Cardiac muscle cell (in vitro differentiated cells and primary cell): ENCODE measurements around the gene TMEM190. TPM values are rescaled to one million over a fixed set of nuclear protein-coding genes. Genes with fewer than 3 reads are reported as not detected.

Experiments
- DNase-seq, 2 donors: peaks; one replicate each; pipeline versions ENCODE4 v3.0.0 to v3.0.0-alpha.2; 2010 to 2017; ENCODE audit warnings: low read depth in 1 of 2, low spot score in 1 of 2
- H3K27ac ChIP-seq: fragments of 200-600 bp; sonication (generic); 2 replicates; pipeline ENCODE4 v1.5.1; 2016
- H3K27me3 ChIP-seq: fragments of 200-600 bp; sonication (generic); 2 replicates; pipeline ENCODE4 v1.6.0; 2016; ENCODE audit warnings: control low read depth
- H3K36me3 ChIP-seq: fragments of 200-600 bp; sonication (generic); 2 replicates; pipeline ENCODE4 v1.5.1; 2016; ENCODE audit warnings: control low read depth
- H3K4me1 ChIP-seq: fragments of 200-600 bp; sonication (generic); 2 replicates; pipeline ENCODE4 v1.8.1; 2017; ENCODE audit warnings: low read depth, mild to moderate bottlenecking, mixed run types
- H3K4me3 ChIP-seq: fragments of 200-600 bp; sonication (generic); 2 replicates; pipeline ENCODE4 v1.5.1; 2016; ENCODE audit warnings: mild to moderate bottlenecking
- H3K9me3 ChIP-seq: fragments of 200-600 bp; sonication (generic); 2 replicates; pipeline ENCODE4 v1.5.1; 2017; ENCODE audit warnings: low read depth, mild to moderate bottlenecking, control low read depth
- CTCF ChIP-seq: IDR thresholded peaks from 2 replicates; pipeline ENCODE4 v1.5.1; 2012; ENCODE audit warnings: low read depth, mild to moderate bottlenecking, low read length
- polyA plus RNA-seq: library from polyadenylated mRNA; unstranded; fragments of >200 nt; fragmentation: Nextera tagmentation; extraction: Ambion mirVana; gene quantifications from 2 replicates; pipeline ENCODE4 v1.2.1, GENCODE V29; 2016
- total RNA-seq: library from RNA; depleted of rRNA; stranded (reverse); fragments of >200 nt; gene quantifications from 2 replicates; pipeline ENCODE4 v1.2.3, GENCODE V29; 2016

Gene TMEM190
- total and polyA plus RNA-seq, 2 experiments from 2014 or later: 1.3 TPM; not detected in 1

- H3K27ac ChIP-seq: no peak overlapping the region
- no peak overlapping the region for H3K4me3 ChIP-seq
- peaks cover 20% of the 10 kb centered on the region for H3K27me3 ChIP-seq
- H3K4me1 ChIP-seq: peaks cover 16% of the 10 kb centered on the region
- TF ChIP-seq CTCF: no peak
- no peak for DNase-seq
- no peaks in the 10 kb centered on the region for H3K9me3 ChIP-seq
- peaks cover 2% of the 10 kb centered on the region for H3K36me3 ChIP-seq
Observed at GRCh38 chr19:55382013-55382412, 5.4 kb downstream of the TMEM190 start.

- Histone ChIP-seq H3K9me3 (no peaks in the 10 kb centered on the region), H3K27me3 (peaks cover 16% of the 10 kb centered on the region), H3K4me3 (no peak overlapping the region), H3K4me1 (peaks cover 20% of the 10 kb centered on the region), H3K27ac (no peak overlapping the region), H3K36me3 (peaks cover 8% of the 10 kb centered on the region)
- DNase-seq: no peak
- TF ChIP-seq CTCF: no peak
Observed at GRCh38 chr19:55382522-55383054, 6.0 kb downstream of the TMEM190 start.

- H3K36me3 ChIP-seq: peaks cover 14% of the 10 kb centered on the region
- TF ChIP-seq CTCF: no peak
- no peak overlapping the region for H3K27ac ChIP-seq
- H3K27me3 ChIP-seq: peaks cover 7% of the 10 kb centered on the region
- DNase-seq: peak; percentile 75 to 81
- H3K9me3 ChIP-seq: no peaks in the 10 kb centered on the region
- H3K4me3 ChIP-seq: peak overlapping the region; percentile 89
- peaks cover 20% of the 10 kb centered on the region for H3K4me1 ChIP-seq
Observed at GRCh38 chr19:55383279-55384130, 6.9 kb downstream of the TMEM190 start.

GRCh38 chr19:55384131-55384919 lies 7.7 kb downstream of the TMEM190 start, which contains the start of gene TMEM238:
TMEM238 (minus strand) TSS chr19:55384292; CDS start chr19:55384259, 33 bp downstream.
- peaks cover 19% of the 10 kb centered on the region for H3K36me3 ChIP-seq
- peak within 1 kb of the TSS; percentile 89 for H3K4me3 ChIP-seq
- DNase-seq: no peak
- no peaks in the 10 kb centered on the region for H3K27me3 ChIP-seq
- peaks cover 20% of the 10 kb centered on the region for H3K4me1 ChIP-seq
- peak within 1 kb of the TSS; percentile 62 for H3K27ac ChIP-seq
- no peak for TF ChIP-seq CTCF
- H3K9me3 ChIP-seq: no peaks in the 10 kb centered on the region

GRCh38 chr19:55384920-55385723 lies 8.5 kb downstream of the TMEM190 start:
- Histone ChIP-seq H3K36me3 (peaks cover 22% of the 10 kb centered on the region), H3K27me3 (no peaks in the 10 kb centered on the region), H3K4me3 (peak overlapping the region; percentile 89), H3K27ac (peak overlapping the region; percentile 71), H3K4me1 (peaks cover 20% of the 10 kb centered on the region), H3K9me3 (no peaks in the 10 kb centered on the region)
- no peak for TF ChIP-seq CTCF
- DNase-seq: peak; percentile 96 to 97
